Naive thymus-derived CD4-positive, alpha-beta T cell (primary cell): ENCODE data around the gene CDH5. TPM values are rescaled to one million over a fixed set of nuclear protein-coding genes. Genes with fewer than 3 reads are reported as not detected.

Source experiments
- ATAC-seq: fragments of 150-1000 bp; cut with Tn5 transposase; 2 replicates; pipeline ENCODE4 v1.10.0; 2021; ENCODE audit warnings: mild to moderate bottlenecking, moderate library complexity
- CTCF ChIA-PET: fragments of 350-600 bp; sonication (Branson Sonifier 250); formaldehyde crosslinking; loops from one replicate; lab custom pipeline; 2021; ENCODE audit warnings: antibody characterized with exemption; lab: Charles Lee
- POLR2A ChIA-PET: fragments of 350-600 bp; sonication (Branson Sonifier 250); formaldehyde crosslinking; loops from one replicate; lab custom pipeline; 2021; ENCODE audit warnings: antibody characterized with exemption, inconsistent platforms; lab: Charles Lee
- DNase-seq, 9 donors: peaks; one replicate each; pipeline versions ENCODE4 v3.0.0 to v3.0.0-alpha.2; 2020 to 2022; ENCODE audit warnings: mixed read lengths in 1 of 9
- H3K27ac ChIP-seq: one replicate; pipeline ENCODE4 v1.7.0; 2013; ENCODE audit warnings: mild to moderate bottlenecking, low read depth, low read length, moderate library complexity
- H3K27me3 ChIP-seq, 2 donors: one replicate each; pipeline ENCODE4 v1.7.0; 2013; ENCODE audit warnings: low read length in 2 of 2, mild to moderate bottlenecking in 2 of 2, moderate library complexity in 2 of 2; ENCODE audit not compliant: control insufficient read depth in 2 of 2, insufficient read depth in 2 of 2
- H3K36me3 ChIP-seq, 3 experiments: 1 replicate in 2 of 3; 2 replicates in 1 of 3; pipeline ENCODE4 v1.7.0; 2013; ENCODE audit warnings: low read length in 3 of 3, mild to moderate bottlenecking in 3 of 3, moderate library complexity in 1 of 3; ENCODE audit not compliant: insufficient read depth in 3 of 3, control insufficient read depth in 2 of 3
- H3K4me1 ChIP-seq, 2 donors: one replicate each; pipeline ENCODE4 v1.7.0; 2013; ENCODE audit warnings: low read length in 2 of 2, mild to moderate bottlenecking in 2 of 2, moderate library complexity in 1 of 2; ENCODE audit not compliant: control insufficient read depth in 2 of 2, insufficient read depth in 2 of 2
- H3K4me3 ChIP-seq: 2 replicates; pipeline ENCODE4 v1.7.0; 2013; ENCODE audit warnings: mild to moderate bottlenecking, low read length
- H3K9me3 ChIP-seq, 3 experiments: 1 replicate in 2 of 3; 2 replicates in 1 of 3; pipeline ENCODE4 v1.7.0; 2013; ENCODE audit warnings: low read length in 3 of 3; ENCODE audit not compliant: control insufficient read depth in 2 of 3
- H3K27ac Mint-ChIP-seq, 9 donors: one replicate each; pipeline ENCODE4 v1.8.0; 2020 to 2022; ENCODE audit warnings: mixed read lengths in 9 of 9, mild to moderate bottlenecking in 8 of 9, moderate library complexity in 5 of 9, inconsistent platforms in 2 of 9
- H3K27me3 Mint-ChIP-seq, 5 donors: one replicate each; pipeline ENCODE4 v1.8.0; 2021 to 2022; ENCODE audit warnings: mixed read lengths in 5 of 5, mild to moderate bottlenecking in 1 of 5
- H3K36me3 Mint-ChIP-seq, 5 donors: one replicate each; pipeline ENCODE4 v1.8.0; 2020 to 2022; ENCODE audit warnings: mixed read lengths in 5 of 5, mild to moderate bottlenecking in 3 of 5, inconsistent platforms in 1 of 5
- H3K4me1 Mint-ChIP-seq, 7 donors: one replicate each; pipeline ENCODE4 v1.8.0; 2020 to 2022; ENCODE audit warnings: mixed read lengths in 7 of 7, mild to moderate bottlenecking in 3 of 7, inconsistent platforms in 1 of 7
- H3K4me3 Mint-ChIP-seq, 10 donors: one replicate each; pipeline ENCODE4 v1.8.0; 2020 to 2022; ENCODE audit warnings: mild to moderate bottlenecking in 10 of 10, mixed read lengths in 10 of 10, moderate library complexity in 6 of 10, inconsistent platforms in 2 of 10
- H3K9me3 Mint-ChIP-seq, 11 donors: one replicate each; pipeline ENCODE4 v1.8.0; 2020 to 2022; ENCODE audit warnings: mixed read lengths in 11 of 11, mild to moderate bottlenecking in 4 of 11, inconsistent platforms in 1 of 11, moderate library complexity in 1 of 11
- intact Hi-C, 2 donors: fragments of 100-400 bp; cut with micrococcal nuclease; formaldehyde crosslinking; loops; one replicate each; pipeline ENCODE4 v1.15.1; 2023
- polyA plus RNA-seq, 2 donors: library from polyadenylated mRNA; unstranded; fragments of 300-500 nt; fragmentation: Illumina TruSeq; gene quantifications; one replicate each; pipeline ENCODE4 v1.2.3, GENCODE V29; 2021
- total RNA-seq, 6 experiments: library from RNA in 5 of 6; stranded (reverse) in 5 of 6; gene quantifications; 1 replicate in 5 of 6; 2 replicates in 1 of 6; pipeline ENCODE4 v1.2.3 and lab custom pipeline; 2021 to 2026

Gene CDH5
- total and polyA plus RNA-seq, 7 experiments from 2014 or later, result not detected

- H3K27ac ChIP-seq, result no peak overlapping the region
Observed at GRCh38 chr16:66385415-66385814, 18.9 kb downstream of the CDH5 start.

GRCh38 chr16:66386629-66387622, 20.4 kb downstream of the CDH5 start:
- no peak overlapping the region for H3K4me3 ChIP-seq
- Mint-ChIP-seq H3K36me3 (no peaks in the 10 kb centered on the region), H3K27ac (no peak overlapping the region), H3K9me3 (peaks cover 0 to 2% (median 0%) of the 10 kb centered on the region in 11 donors), H3K27me3 (peaks cover 0 to 11% (median 0%) of the 10 kb centered on the region in 5 donors), H3K4me1 (no peaks in the 10 kb centered on the region), H3K4me3 (no peak overlapping the region)
- no peaks in the 10 kb centered on the region for H3K9me3 ChIP-seq
- intact Hi-C loops, result no loop called here
- H3K36me3 ChIP-seq, result no peaks in the 10 kb centered on the region
- H3K27me3 ChIP-seq, result no peaks in the 10 kb centered on the region
- POLR2A ChIA-PET, result no interaction called here
- DNase-seq (no peak), ATAC-seq (no peak)
- no peak overlapping the region for H3K27ac ChIP-seq
- CTCF ChIA-PET, result no interaction called here
- H3K4me1 ChIP-seq, result no peaks in the 10 kb centered on the region

More at GRCh38 chr16:66385415-66385814, 18.9 kb downstream of the CDH5 start:
- no peaks in the 10 kb centered on the region for H3K27me3 ChIP-seq
- Mint-ChIP-seq H3K4me1 (peaks cover 0 to under 1% (median 0%) of the 10 kb centered on the region in 7 donors), H3K36me3 (no peaks in the 10 kb centered on the region), H3K27ac (no peak overlapping the region), H3K4me3 (no peak overlapping the region), H3K27me3 (peaks cover 0 to 11% (median 0%) of the 10 kb centered on the region in 5 donors), H3K9me3 (peaks cover 0 to 3% (median 0%) of the 10 kb centered on the region in 11 donors)
- intact Hi-C loops, result no loop called here
- no peaks in the 10 kb centered on the region for H3K9me3 ChIP-seq
- POLR2A ChIA-PET, result no interaction called here
- H3K36me3 ChIP-seq, result no peaks in the 10 kb centered on the region
- DNase-seq (no peak), ATAC-seq (no peak)
- CTCF ChIA-PET, result interaction anchor here (1.0 kb wide), 1 partner anchor 8 kb away, joined by 3 read pairs; no protein-coding TSS in a partner anchor
- H3K4me1 ChIP-seq, result no peaks in the 10 kb centered on the region
- H3K4me3 ChIP-seq, result no peak overlapping the region

GRCh38 chr16:66387817-66388332, 21.4 kb downstream of the CDH5 start:
- Histone ChIP-seq H3K4me3 (no peak overlapping the region), H3K27ac (no peak overlapping the region), H3K27me3 (no peaks in the 10 kb centered on the region), H3K4me1 (no peaks in the 10 kb centered on the region), H3K36me3 (no peaks in the 10 kb centered on the region), H3K9me3 (no peaks in the 10 kb centered on the region)
- no peak overlapping the region for H3K27ac Mint-ChIP-seq
- DNase-seq (no peak), ATAC-seq (no peak)
- ChIA-PET POLR2A (no interaction called here), CTCF (no interaction called here)
- peaks cover 0 to 2% (median 0%) of the 10 kb centered on the region in 11 donors for H3K9me3 Mint-ChIP-seq
- no peaks in the 10 kb centered on the region for H3K36me3 Mint-ChIP-seq
- no peak overlapping the region for H3K4me3 Mint-ChIP-seq
- peaks cover 0 to 1% (median 0%) of the 10 kb centered on the region in 7 donors for H3K4me1 Mint-ChIP-seq
- intact Hi-C loops, result no loop called here
- H3K27me3 Mint-ChIP-seq, result peaks cover 0 to 11% (median 0%) of the 10 kb centered on the region in 5 donors

GRCh38 chr16:66388350-66389139, 22.1 kb downstream of the CDH5 start:
- DNase-seq (no peak), ATAC-seq (no peak)
- intact Hi-C loops, result no loop called here
- Histone ChIP-seq H3K27ac (no peak overlapping the region), H3K4me1 (no peaks in the 10 kb centered on the region), H3K4me3 (no peak overlapping the region), H3K36me3 (no peaks in the 10 kb centered on the region), H3K9me3 (no peaks in the 10 kb centered on the region), H3K27me3 (no peaks in the 10 kb centered on the region)
- POLR2A ChIA-PET, result no interaction called here
- peaks cover 0 to 1% (median 0%) of the 10 kb centered on the region in 7 donors for H3K4me1 Mint-ChIP-seq
- peaks cover 0 to 11% (median 0%) of the 10 kb centered on the region in 5 donors for H3K27me3 Mint-ChIP-seq
- H3K27ac Mint-ChIP-seq, result no peak overlapping the region
- no peak overlapping the region for H3K4me3 Mint-ChIP-seq
- CTCF ChIA-PET, result interaction anchor here (1.3 kb wide), 1 partner anchor 11 kb away, joined by 4 read pairs; no protein-coding TSS in a partner anchor
- H3K36me3 Mint-ChIP-seq, result no peaks in the 10 kb centered on the region
- peaks cover 0 to 2% (median 0%) of the 10 kb centered on the region in 11 donors for H3K9me3 Mint-ChIP-seq

- no peak overlapping the region for H3K4me3 ChIP-seq
- H3K27ac Mint-ChIP-seq, result no peak overlapping the region
- ChIA-PET POLR2A (no interaction called here), CTCF (interaction anchor here (0.5 to 1.3 kb wide), 2 partner anchors 10 to 169 kb away, joined by 4 read pairs; no protein-coding TSS in a partner anchor)
- H3K4me3 Mint-ChIP-seq, result no peak overlapping the region
- DNase-seq (no peak), ATAC-seq (no peak)
- peaks cover 0 to 1% (median 0%) of the 10 kb centered on the region in 7 donors for H3K4me1 Mint-ChIP-seq
- H3K9me3 ChIP-seq, result no peaks in the 10 kb centered on the region
- no peaks in the 10 kb centered on the region for H3K4me1 ChIP-seq
- H3K27me3 ChIP-seq, result no peaks in the 10 kb centered on the region
- H3K9me3 Mint-ChIP-seq, result peaks cover 0 to 2% (median 0%) of the 10 kb centered on the region in 11 donors
- intact Hi-C loops, result no loop called here
- no peak overlapping the region for H3K27ac ChIP-seq
- H3K27me3 Mint-ChIP-seq, result peaks cover 0 to 11% (median 0%) of the 10 kb centered on the region in 5 donors
- H3K36me3 ChIP-seq, result no peaks in the 10 kb centered on the region
- no peaks in the 10 kb centered on the region for H3K36me3 Mint-ChIP-seq
Observed at GRCh38 chr16:66389256-66390176, 23.0 kb downstream of the CDH5 start.
